GM12878 (cell line): ENCODE measurements around the gene PRKAR2B. TPM values are rescaled to one million over a fixed set of nuclear protein-coding genes. Genes with fewer than 3 reads are reported as not detected.

Source experiments
- ATAC-seq: fragments of 200-7000 bp; cut with Tn5 transposase; 3 replicates; pipeline ENCODE4 v1.9.1; 2020; ENCODE audit warnings: mild to moderate bottlenecking, moderate library complexity
- BruUV-seq: library from RNA; stranded (reverse); fragments of 400-500 nt; replicated peaks from 2 replicates; lab custom pipeline; 2021; lab: Mats Ljungman, UMichigan
- CTCF ChIA-PET: fragments of 300-600 bp; sonication (Branson Sonifier 250); formaldehyde crosslinking; extraction: SDS; loops from one replicate; lab custom pipeline; 2021; ENCODE audit warnings: inconsistent platforms; lab: Yijun Ruan, JAX
- POLR2A ChIA-PET: fragments of 350-600 bp; formaldehyde crosslinking; extraction: SDS; loops from one replicate; lab custom pipeline; 2021; ENCODE audit warnings: inconsistent platforms; lab: Charles Lee
- RAD21 ChIA-PET: fragments of 300-600 bp; sonication (Branson Sonifier 250); formaldehyde crosslinking; loops from one replicate; lab custom pipeline; 2023; ENCODE audit warnings: antibody characterized with exemption; ENCODE audit not compliant: unreplicated experiment; lab: Charles Lee
- SMC1A ChIA-PET: fragments of 300-600 bp; sonication (Branson Sonifier 250); formaldehyde crosslinking; loops from one replicate; lab custom pipeline; 2023; ENCODE audit not compliant: unreplicated experiment, uncharacterized antibody; lab: Charles Lee
- DNase-seq: peaks from one replicate; pipeline ENCODE4 v3.0.0-alpha.2; 2011; ENCODE audit warnings: low read depth, low spot score
- FAIRE-seq: peaks from 3 replicates; lab custom pipeline; 2011; peaks lifted over from hg19 to GRCh38; lab: Jason Lieb, UNC
- H2AFZ ChIP-seq: 2 replicates; pipeline ENCODE4 v1.6.0; 2011; ENCODE audit warnings: low read depth, low read length, control low read depth; ENCODE audit not compliant: control insufficient read depth
- H3K27ac ChIP-seq: 2 replicates; pipeline ENCODE4 v1.5.1; 2011; ENCODE audit warnings: control low read depth; ENCODE audit not compliant: control insufficient read depth, insufficient read depth
- H3K27me3 ChIP-seq, 2 experiments: replicated peaks in 1 of 2; 2 replicates each; pipeline versions ENCODE4 v1.6.0 to v1.6.1; 2011; ENCODE audit warnings: low read length in 1 of 2; ENCODE audit not compliant: control insufficient read depth in 2 of 2, insufficient read depth in 2 of 2
- H3K36me3 ChIP-seq, 2 experiments: 2 replicates each; pipeline ENCODE4 v1.5.1; 2011; ENCODE audit warnings: low read length in 1 of 2; ENCODE audit not compliant: control insufficient read depth in 2 of 2, insufficient read depth in 2 of 2
- H3K4me1 ChIP-seq: 2 replicates; pipeline ENCODE4 v1.6.1; 2011; ENCODE audit warnings: mild to moderate bottlenecking, low read length, moderate library complexity, mixed read lengths; ENCODE audit not compliant: control insufficient read depth, insufficient read depth
- H3K4me2 ChIP-seq: 2 replicates; pipeline ENCODE4 v1.6.0; 2011; ENCODE audit warnings: control low read depth; ENCODE audit not compliant: control insufficient read depth, insufficient read depth
- H3K4me3 ChIP-seq: fragments of 200-600 bp; sonication (generic); 2 replicates; pipeline ENCODE4 v1.5.1; 2016
- H3K79me2 ChIP-seq: 2 replicates; pipeline ENCODE4 v1.6.0; 2011; ENCODE audit warnings: low read length; ENCODE audit not compliant: control insufficient read depth, insufficient read depth
- H3K9ac ChIP-seq: 2 replicates; pipeline ENCODE4 v1.8.0; 2011; ENCODE audit warnings: low read length, control low read depth, mixed read lengths; ENCODE audit not compliant: control insufficient read depth, insufficient read depth
- H3K9me3 ChIP-seq: replicated peaks from 3 replicates; pipeline ENCODE4 v1.5.1; 2011; ENCODE audit warnings: mild to moderate bottlenecking, low read length; ENCODE audit not compliant: control insufficient read depth, insufficient read depth
- H4K20me1 ChIP-seq: 2 replicates; pipeline ENCODE4 v1.6.0; 2011; ENCODE audit not compliant: control insufficient read depth, insufficient read depth
- ATF7 ChIP-seq: fragments of 450-650 bp; IDR thresholded peaks from 2 replicates; pipeline ENCODE4 v1.6.1; 2016; ENCODE audit warnings: low read depth, mild to moderate bottlenecking
- CHD1 ChIP-seq: IDR thresholded peaks from 2 replicates; pipeline ENCODE4 v1.6.1; 2012; ENCODE audit warnings: low read depth, low read length, improper control_type of control experiment
- CREB1 ChIP-seq: IDR thresholded peaks from 2 replicates; pipeline ENCODE4 v1.6.1; 2012; ENCODE audit warnings: low read depth, mild to moderate bottlenecking, inconsistent platforms
- E2F8 ChIP-seq: fragments of 450-650 bp; IDR thresholded peaks from 2 replicates; pipeline ENCODE4 v1.6.1; 2018; ENCODE audit warnings: mild to moderate bottlenecking, low read depth, moderate library complexity; ENCODE audit not compliant: partially characterized antibody
- JUND ChIP-seq: IDR thresholded peaks from 2 replicates; pipeline ENCODE4 v1.6.1; 2012; ENCODE audit warnings: low read depth, mild to moderate bottlenecking, low read length, improper control_type of control experiment, moderate library complexity
- LARP7 ChIP-seq: fragments of 450-650 bp; IDR thresholded peaks from 2 replicates; pipeline ENCODE4 v1.6.1; 2017; ENCODE audit warnings: mild to moderate bottlenecking
- MXI1 ChIP-seq: fragments of 150-350 bp; IDR thresholded peaks from 2 replicates; pipeline ENCODE4 v1.6.1; 2011; ENCODE audit warnings: low read depth, mild to moderate bottlenecking, inconsistent platforms, low read length, improper control_type of control experiment
- PAX8 ChIP-seq: fragments of 450-650 bp; IDR thresholded peaks from 2 replicates; pipeline ENCODE4 v1.6.1; 2017; ENCODE audit warnings: mild to moderate bottlenecking, moderate library complexity
- POLR2AphosphoS5 ChIP-seq: IDR thresholded peaks from 2 replicates; pipeline ENCODE4 v1.6.1; 2011; ENCODE audit warnings: mild to moderate bottlenecking, low read length, inconsistent platforms
- RUNX3 ChIP-seq: IDR thresholded peaks from 2 replicates; pipeline ENCODE4 v1.6.1; 2012; ENCODE audit warnings: low read length, inconsistent platforms
- SIN3A ChIP-seq: IDR thresholded peaks from 2 replicates; pipeline ENCODE4 v1.6.1; 2012; ENCODE audit warnings: low read depth, low read length, improper control_type of control experiment
- STAT3 ChIP-seq: IDR thresholded peaks from 2 replicates; pipeline ENCODE4 v1.6.1; 2011; ENCODE audit warnings: low read depth, low read length, improper control_type of control experiment
- WRNIP1 ChIP-seq: IDR thresholded peaks from 2 replicates; pipeline ENCODE4 v1.6.1; 2011; ENCODE audit warnings: low read depth, low read length, improper control_type of control experiment, borderline replicate concordance
- ZNF207 ChIP-seq: fragments of 450-650 bp; IDR thresholded peaks from 2 replicates; pipeline ENCODE4 v1.6.1; 2014; ENCODE audit warnings: antibody characterized with exemption, mild to moderate bottlenecking, borderline replicate concordance
- ZNF592 ChIP-seq: fragments of 450-650 bp; IDR thresholded peaks from 2 replicates; pipeline ENCODE4 v1.6.1; 2017; ENCODE audit warnings: mild to moderate bottlenecking, moderate library complexity
- WGBS: methylation state at CpG from one replicate; pipeline ENCODE4 v1.1.6; 2016; ENCODE audit warnings: low lambda C conversion rate; ENCODE audit not compliant: insufficient replicate concordance, insufficient coverage; ENCODE audit errors: missing lambda C conversion rate; 5-methylcytosine and 5-hydroxymethylcytosine counted together
- in situ Hi-C: fragments of 300-500 bp; cut with MboI; formaldehyde crosslinking; loops from 9 replicates; pipeline ENCODE4 v1.14.3; 2018; ENCODE audit warnings: mixed read lengths
- intact Hi-C: fragments of 100-400 bp; cut with micrococcal nuclease; formaldehyde crosslinking; loops from one replicate; pipeline ENCODE4 v1.14.2; 2022; ENCODE audit not compliant: unreplicated experiment
- polyA plus RNA-seq, 11 experiments: library from polyadenylated mRNA; depleted of rRNA in 4 of 11; unstranded in 6 of 11; stranded (reverse) in 5 of 11; fragments of >200 nt; fragmentation: Nextera tagmentation in 4 of 11; fragmentation: Illumina TruSeq in 1 of 11; extraction: Ambion mirVana in 4 of 11; extraction: Trizol in 1 of 11; gene quantifications; 1 replicate in 1 of 11; 2 replicates in 10 of 11; pipeline versions ENCODE4 v1.2.1 to v1.2.3, GENCODE V29; 2011 to 2016; ENCODE audit warnings: inconsistent platforms in 2 of 11, missing spikeins in 2 of 11, low read depth in 1 of 11
- total RNA-seq, 4 experiments: library from RNA; depleted of rRNA in 3 of 4; stranded (reverse); fragments of >200 nt in 3 of 4; fragmentation: Illumina TruSeq in 1 of 4; extraction: Trizol in 1 of 4; gene quantifications; 2 replicates each; pipeline versions ENCODE4 v1.2.1 to v1.2.3, GENCODE V29; 2013 to 2021
- TF ChIP-seq, protein P1 (sequence below): fragments of 450-650 bp; formaldehyde crosslinking; IDR thresholded peaks from 2 replicates; pipeline ENCODE4 v1.4.0; 2022; ENCODE audit warnings: mild to moderate bottlenecking, moderate library complexity

Gene PRKAR2B
- total and polyA plus RNA-seq, 10 of the 15 experiments (the other 5 are each of a cell fraction or from before 2014, with no cell fraction given) = 0.01 to 0.18 (median 0.04) TPM; not detected in 4

DNA sequence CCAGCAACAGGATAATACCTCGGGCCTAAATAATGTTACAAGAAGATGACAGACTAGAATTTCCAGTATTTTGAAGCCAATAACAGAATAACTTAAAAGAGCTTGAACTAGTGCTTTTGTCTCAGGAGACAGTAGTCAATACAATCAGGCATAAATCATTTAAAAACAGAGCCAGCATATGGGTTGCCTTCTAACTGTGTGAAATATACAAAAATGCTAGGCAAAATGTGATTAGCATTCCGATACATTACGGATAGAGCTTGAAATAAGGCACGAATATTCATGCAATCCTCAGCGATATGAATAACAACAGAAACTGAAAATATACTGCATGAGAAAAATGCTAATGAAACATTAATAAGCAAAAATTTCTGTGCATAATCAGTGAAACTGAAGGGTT, 18.3 kb upstream of the PRKAR2B start:
- Histone ChIP-seq H3K27me3 (peaks cover 0 to 2% of the 10 kb centered on the region in 2 experiments; a peak in 2 of 4 replicates), H3K27ac (no peak overlapping the region), H4K20me1 (no peaks in the 10 kb centered on the region), H3K4me2 (no peak overlapping the region), H3K9ac (no peak overlapping the region), H3K9me3 (no peaks in the 10 kb centered on the region), H3K4me3 (no peak overlapping the region), H3K4me1 (no peaks in the 10 kb centered on the region), H3K79me2 (no peaks in the 10 kb centered on the region), H2AFZ (no peak overlapping the region), H3K36me3 (no peaks in the 10 kb centered on the region)
- POLR2A ChIA-PET = no interaction called here
- in situ Hi-C loops = no loop called here
- intact Hi-C loops = no loop called here
- DNase-seq = no peak
- ATAC-seq = no peak
- RAD21 ChIA-PET = no interaction called here
- CTCF ChIA-PET = interaction anchor here (0.9 kb wide), 1 partner anchor 9 kb away, joined by 3 read pairs; no protein-coding TSS in a partner anchor
- no TSS peak for BruUV-seq
- WGBS = 23% methylated on average over 5 of the region's 5 CpGs
- SMC1A ChIA-PET = no interaction called here
- FAIRE-seq = no peak
- TF ChIP-seq MXI1 = no peak
- TF ChIP-seq, protein P1, sequence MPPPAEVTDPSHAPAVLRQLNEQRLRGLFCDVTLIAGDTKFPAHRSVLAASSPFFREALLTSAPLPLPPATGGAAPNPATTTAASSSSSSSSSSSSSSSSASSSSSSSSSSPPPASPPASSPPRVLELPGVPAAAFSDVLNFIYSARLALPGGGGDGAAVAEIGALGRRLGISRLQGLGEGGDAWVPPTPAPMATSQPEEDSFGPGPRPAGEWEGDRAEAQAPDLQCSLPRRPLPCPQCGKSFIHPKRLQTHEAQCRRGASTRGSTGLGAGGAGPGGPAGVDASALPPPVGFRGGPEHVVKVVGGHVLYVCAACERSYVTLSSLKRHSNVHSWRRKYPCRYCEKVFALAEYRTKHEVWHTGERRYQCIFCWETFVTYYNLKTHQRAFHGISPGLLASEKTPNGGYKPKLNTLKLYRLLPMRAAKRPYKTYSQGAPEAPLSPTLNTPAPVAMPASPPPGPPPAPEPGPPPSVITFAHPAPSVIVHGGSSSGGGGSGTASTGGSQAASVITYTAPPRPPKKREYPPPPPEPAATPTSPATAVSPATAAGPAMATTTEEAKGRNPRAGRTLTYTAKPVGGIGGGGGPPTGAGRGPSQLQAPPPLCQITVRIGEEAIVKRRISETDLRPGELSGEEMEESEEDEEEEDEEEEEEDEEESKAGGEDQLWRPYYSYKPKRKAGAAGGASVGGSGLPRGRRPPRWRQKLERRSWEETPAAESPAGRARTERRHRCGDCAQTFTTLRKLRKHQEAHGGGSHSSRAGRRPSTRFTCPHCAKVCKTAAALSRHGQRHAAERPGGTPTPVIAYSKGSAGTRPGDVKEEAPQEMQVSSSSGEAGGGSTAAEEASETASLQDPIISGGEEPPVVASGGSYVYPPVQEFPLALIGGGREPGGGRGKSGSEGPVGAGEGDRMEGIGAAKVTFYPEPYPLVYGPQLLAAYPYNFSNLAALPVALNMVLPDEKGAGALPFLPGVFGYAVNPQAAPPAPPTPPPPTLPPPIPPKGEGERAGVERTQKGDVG (CRISPR knock-in tag) = no peak
- no peak for TF ChIP-seq ATF7
- TF ChIP-seq LARP7 = no peak
- no peak for TF ChIP-seq STAT3
- no peak for TF ChIP-seq ZNF592
- TF ChIP-seq POLR2AphosphoS5 = no peak
- TF ChIP-seq CREB1 = no peak
- TF ChIP-seq E2F8 = no peak
- TF ChIP-seq RUNX3 = no peak
- TF ChIP-seq PAX8 = no peak
- no peak for TF ChIP-seq CHD1
- no peak for TF ChIP-seq JUND
- TF ChIP-seq WRNIP1 = no peak
- TF ChIP-seq SIN3A = no peak
- no peak for TF ChIP-seq ZNF207
